ENCODE measurements around the gene SYT11.
"Not testable (repeated sequence)": the region's sequence is repeated elsewhere in the genome, so short reads cannot be mapped to it uniquely, and the experiment has no call there.

The SYT11 gene

DNA sequence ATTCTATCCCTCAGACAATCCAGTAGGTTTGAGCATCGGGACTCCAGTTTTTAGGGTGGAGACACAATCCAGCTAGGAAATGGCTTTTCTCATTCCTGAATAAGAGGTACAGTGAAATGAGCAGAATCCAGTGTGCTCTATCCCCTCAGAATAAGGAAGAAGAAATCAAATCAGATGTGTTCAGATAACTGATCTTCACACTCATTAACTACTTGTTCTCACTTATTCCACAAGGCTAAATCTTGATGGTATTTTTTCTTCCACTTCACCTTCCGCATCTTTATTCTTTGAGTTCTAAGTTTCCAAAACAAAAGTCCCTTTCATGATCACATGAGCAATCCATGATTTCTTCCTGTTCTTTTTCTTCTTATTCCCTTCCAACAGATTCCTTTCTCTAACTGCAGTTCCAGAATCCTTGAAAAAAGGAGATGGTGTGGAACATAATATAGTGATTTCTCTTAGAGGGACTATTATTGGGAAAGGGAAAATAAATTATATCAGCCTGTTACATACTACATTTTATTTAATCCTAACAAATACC, 1.7 kb downstream of the SYT11 start:
- no peak for DNase-seq (ENCODE audit: low read depth)

DNA sequence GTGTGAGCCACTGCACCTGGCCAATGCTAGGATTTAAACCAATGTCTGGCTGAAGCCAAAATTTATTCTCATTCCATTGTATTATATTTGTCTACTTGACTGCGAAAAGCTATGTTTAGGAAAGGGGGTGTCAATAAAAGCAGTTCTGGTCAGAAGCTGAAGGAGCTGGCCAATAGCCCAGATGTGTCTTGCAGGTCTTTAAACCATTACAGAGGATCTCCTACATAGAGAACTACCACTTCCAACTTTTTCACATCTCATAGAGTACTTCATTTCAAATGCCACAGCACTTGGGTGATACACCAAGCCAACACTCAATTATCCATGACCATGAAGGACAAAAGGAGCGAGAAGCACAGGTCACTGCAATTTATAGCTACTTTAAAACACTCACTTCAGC, 2.5 kb downstream of the SYT11 start:
- no peak for DNase-seq (ENCODE audit: low read depth)

DNA sequence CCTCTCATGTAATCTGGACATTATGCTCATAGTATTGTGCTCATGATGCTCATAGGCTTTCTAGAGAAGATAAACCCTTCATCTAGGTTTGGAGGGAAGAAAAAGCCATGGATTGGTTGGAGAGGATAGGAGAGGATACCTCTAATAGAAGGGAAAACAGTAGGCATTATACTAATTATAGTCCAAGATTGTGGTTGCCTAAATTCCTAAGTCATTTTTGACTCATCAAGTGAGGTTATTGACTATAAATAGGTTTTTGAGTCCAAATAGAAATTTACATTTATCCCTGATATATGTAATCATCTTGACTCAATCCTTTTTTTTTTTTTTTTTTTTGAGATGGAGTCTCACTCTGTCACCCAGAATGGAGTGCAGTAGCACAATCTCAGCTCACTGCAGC, 5.0 kb downstream of the SYT11 start:
- DNase-seq (ENCODE audit: low read depth) = no peak

DNA sequence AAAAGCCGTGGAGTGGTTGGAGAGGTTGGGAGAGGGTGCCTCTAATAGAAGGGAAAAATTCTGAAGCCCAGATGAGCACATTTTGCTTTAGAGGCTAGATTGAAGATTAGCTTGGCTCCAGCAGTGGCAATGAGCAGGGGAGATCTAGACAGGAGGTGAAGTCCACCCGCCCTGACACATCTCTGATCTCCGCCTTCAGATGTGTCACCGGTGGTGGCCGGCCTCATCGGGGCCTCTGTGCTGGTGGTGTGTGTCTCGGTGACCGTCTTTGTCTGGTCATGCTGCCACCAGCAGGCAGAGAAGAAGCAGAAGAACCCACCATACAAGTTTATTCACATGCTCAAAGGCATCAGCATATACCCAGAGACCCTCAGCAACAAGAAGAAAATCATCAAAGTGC, 8.4 kb downstream of the SYT11 start:
- DNase-seq (ENCODE audit: low read depth) = no peak

DNA sequence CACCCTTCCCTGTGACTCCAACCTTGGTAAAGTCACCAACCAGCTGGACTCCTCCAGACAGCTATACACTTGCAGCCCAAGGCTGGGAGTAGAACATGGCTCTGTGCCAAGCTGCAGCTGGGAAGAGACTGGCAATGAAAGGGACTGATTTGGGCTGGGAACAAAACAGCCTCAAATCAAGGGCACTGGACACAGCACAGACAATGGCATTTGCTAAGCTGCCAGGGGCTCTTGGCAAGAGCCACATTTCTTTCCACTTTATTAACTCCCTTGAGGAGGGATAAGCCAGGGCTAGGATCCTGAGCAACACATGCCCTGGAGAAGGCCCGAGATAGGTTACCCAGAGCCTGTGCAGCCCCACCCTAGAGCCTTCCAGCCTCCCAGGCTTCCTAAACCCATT, 12.0 kb downstream of the SYT11 start:
- DNase-seq (ENCODE audit: low read depth) = no peak

DNA sequence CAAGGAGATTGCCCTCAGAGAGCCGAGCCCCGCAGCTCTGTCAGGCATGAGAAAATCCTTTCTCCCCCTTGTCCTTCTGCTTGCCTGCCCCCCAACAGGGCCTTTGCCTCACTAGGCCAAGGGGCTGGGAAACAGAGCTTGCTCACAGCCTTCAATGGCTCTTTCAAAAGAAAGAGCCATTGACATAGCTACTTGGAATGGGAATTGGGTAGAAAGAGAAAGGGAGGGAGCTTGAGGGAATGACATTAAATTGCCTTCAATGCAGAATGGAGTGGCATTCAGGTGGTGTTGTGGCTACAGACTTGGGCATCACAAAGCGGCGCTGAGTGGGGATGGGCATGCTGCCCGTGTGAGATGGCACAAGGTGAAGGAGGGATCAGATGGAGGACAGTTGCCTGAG, 13.2 kb downstream of the SYT11 start:
- DNase-seq (ENCODE audit: low read depth) = no peak

DNA sequence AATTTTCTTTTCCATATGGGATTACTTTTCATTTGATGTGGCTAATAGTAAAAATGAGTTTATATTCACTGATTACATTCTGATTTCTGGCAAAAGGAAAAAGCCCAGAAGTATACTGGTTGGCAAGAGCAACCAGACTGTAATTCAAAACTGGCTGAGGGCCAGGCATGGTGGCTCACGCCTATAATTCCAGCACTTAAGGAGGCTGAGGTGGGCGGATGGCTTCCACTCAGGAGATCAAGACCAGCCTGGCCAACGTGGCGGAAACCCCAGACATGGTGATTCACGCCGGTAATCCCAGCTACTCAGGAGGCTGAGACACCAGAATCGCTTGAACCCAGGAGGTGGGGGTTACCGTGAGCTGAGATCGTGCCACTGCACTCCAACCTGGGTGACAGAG, 14.5 kb downstream of the SYT11 start:
- DNase-seq (ENCODE audit: low read depth) = no peak

DNA sequence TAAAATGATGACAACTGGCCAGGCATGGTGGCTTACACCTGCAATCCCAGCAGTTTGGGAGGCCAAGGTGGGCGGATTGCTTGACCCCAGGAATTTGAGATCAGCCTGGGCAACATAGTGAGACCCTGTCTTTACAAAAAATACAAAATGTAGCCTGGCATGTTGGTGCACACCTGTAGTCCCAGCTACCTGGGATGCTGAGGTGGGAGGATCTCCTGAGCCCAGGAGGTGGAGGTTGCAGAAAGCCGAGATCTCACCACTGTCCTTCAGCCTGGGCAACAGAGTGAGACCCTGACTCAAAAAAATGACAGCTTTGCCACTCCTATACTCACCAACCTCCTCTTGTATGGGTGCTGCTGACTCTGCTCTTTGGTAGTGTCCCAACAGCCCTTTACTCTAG, 18.6 kb downstream of the SYT11 start:
- DNase-seq (ENCODE audit: low read depth) = no peak

DNA sequence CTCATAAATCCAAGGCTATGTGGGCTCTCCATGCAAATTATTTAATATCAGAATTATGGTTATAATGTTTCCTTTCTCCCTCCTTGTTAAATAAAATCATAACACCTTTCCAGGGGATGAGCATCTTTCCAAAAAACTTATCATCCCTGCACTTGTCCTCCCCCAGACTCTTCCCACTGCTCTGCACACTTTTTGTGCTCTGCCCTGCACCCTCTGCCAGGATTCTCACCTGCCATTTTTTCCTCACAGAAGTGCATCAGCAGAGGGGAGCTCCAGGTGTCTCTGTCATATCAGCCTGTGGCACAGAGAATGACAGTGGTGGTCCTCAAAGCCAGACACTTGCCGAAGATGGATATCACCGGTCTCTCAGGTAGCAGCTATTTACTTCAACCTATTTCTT, 20.9 kb downstream of the SYT11 start:
- no peak for DNase-seq (ENCODE audit: low read depth)

DNA sequence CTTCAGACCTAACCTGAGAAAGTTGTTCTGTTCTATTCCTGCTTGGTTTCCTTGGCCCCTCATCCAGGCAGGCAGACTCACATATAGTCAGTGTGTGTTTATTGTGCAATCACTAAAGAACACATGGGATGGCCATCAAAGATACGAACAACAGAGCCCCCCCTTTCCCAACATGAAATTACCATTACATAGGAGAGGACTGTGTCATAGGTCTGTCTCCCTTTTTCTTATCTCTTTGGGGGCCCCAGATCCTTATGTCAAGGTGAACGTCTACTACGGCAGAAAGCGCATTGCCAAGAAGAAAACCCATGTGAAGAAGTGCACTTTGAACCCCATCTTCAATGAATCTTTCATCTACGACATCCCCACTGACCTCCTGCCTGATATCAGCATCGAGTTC, 21.6 kb downstream of the SYT11 start:
- no peak for DNase-seq (ENCODE audit: low read depth)

DNA sequence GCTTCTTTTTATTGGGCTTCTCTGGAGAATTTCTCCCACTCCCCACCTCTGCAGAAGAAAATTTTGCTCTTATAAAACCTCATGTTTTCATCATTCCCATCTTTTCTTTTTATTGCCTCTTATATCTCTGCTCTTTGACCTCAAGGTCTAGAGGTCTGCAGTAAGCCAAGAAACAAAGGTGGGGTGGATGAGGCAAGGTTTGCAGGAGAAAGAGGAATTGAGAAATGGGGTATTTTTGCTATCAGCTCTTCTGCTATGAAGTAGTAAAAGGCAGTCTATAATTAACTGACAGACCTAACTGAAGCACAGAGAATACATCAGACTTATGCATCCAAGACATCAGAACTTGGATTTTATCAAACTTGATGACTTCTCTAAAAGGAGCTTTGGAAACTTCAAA, 22.9 kb downstream of the SYT11 start:
- no peak for DNase-seq (ENCODE audit: low read depth)

DNA sequence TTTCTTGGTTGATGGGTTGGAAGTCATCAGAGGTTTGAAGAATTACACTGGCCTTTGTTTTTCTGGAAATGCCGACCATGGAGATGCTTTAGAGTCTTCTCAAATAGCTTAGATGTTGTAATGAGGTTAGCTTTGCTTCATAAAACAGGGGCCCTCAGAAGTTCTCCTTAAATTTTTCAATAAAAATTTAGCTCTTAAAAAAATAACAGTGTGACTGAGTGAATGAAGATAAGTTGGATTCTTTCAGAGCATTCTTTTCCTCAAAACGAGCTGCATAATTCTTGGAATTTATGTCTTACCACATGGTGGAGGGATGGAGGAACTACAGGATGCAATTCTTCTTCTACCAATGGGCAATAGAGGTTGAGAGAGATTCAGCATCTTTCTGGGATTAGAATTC, 23.4 kb downstream of the SYT11 start:
- no peak for DNase-seq (ENCODE audit: low read depth)

DNA sequence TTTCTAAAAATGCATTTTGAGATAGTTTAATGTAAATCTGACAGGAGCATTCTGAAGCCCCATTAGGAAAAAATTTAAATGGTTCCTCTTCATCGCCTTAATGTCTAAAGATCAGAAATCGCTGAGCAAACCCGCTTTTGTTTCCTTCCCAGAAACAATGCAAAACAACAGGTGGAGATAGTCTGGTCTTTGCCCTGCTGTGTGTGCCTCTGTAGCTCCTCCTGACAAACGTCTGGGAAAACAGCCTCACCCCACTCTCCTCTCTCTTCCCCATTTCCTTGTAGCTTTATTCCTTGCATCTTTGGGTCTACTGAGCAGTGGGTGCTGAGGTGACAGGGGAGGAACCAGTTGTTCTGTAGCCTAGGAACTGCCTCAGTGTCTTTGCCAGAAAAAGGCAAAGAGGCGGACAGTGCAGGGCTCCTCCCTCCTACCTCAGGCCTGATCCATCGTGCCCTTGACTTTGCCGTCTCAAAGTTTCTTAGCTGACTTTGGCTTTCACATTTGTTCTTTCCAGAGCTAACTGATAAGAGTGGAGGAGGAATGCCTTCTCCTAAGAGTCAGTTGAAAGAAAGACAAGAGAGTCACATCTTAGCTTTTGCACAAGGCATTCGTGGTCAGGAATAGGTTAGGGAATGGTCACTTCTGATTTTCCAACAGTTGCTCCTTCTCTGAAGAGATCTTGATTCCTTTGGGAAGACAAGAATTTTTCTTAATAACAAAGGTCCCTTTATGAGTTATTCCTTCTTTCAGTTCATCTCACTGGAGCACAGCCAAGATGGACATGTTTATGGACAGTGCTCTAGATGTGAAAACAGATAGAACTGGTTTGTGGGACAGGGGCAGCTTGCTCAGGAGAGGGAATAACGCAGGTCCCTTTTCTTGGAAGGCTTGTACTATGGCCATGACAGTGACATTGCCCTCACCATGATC, 24.9 kb downstream of the SYT11 start:
- DNase-seq (ENCODE audit: low read depth) = no peak

DNA sequence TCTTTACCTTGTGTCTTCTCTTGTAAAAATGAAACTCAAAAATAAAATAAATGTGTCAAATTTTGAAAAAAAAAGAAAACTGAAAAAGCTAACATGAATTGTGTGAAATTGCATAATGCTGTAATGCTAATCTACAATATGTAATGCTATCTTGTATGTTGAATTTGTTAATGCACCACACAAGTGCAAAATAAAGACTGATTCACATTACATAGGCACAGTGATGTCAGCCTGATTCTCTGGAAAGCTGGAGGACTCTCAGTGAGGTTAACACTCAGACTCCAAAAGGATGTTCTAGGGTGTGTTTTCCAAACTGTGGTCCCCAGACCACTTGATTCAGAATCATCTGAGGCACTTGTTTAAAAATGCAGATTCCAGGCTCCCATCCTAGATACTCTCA, 25.6 kb downstream of the SYT11 start:
- no peak for DNase-seq (ENCODE audit: low read depth)

DNA sequence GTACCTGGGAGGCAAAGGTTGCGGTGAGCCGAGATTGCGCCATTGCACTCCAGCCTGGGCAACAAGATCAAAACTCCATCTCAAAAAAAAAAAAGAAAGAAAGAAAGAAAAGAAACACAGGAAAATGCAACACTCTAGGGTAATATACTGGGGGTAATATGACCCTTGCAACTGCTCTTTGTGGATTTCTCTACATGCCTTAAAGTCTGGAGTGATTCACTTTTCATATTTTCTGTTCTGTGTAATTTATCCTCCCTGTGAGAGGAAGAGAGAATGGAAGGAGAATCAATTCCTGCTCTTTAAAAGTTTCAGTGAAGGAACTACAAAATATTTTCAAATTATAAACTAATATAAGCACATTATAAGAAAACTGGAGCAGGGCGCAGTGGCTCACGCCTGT, 29.1 kb downstream of the SYT11 start:
- no peak for DNase-seq (ENCODE audit: low read depth)

DNA sequence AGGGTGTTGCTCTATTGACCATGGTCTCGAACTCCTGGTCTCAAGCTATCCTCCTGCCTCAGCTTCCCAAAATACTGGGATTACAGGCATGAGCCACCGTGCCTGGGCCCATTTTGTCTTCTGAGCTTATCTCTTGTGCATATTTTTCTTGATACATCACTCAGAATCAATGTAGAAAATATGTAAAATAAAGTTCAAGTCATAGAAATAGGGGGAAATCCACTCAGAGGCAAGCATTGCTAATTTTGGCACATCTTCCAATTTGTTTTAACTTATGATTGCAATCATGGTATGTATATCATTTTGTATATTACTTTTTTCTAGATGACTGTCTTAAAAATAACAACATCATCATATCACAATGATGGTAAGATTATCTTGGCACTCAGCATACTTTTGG, 30.2 kb downstream of the SYT11 start:
- no peak for DNase-seq (ENCODE audit: low read depth)

DNA sequence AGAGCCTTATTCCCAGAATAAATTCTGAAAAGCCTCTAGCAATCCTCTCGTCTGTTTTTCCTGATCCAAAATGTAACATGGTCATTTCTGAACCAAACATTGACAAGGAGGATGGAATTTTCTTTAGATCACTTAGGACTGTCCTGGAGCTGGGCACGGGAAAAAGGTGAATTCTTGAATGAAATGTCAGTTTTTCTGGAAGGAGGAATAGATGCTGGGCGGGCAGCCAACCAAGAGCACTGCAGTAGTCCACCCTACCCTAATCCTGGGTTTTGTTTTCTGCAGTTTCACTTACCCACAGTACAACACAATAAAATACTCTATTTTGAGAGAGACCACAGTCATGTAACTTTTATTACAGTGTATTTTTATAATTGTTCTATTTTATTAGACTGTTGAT, 30.9 kb downstream of the SYT11 start:
- DNase-seq (ENCODE audit: low read depth) = no peak

DNA sequence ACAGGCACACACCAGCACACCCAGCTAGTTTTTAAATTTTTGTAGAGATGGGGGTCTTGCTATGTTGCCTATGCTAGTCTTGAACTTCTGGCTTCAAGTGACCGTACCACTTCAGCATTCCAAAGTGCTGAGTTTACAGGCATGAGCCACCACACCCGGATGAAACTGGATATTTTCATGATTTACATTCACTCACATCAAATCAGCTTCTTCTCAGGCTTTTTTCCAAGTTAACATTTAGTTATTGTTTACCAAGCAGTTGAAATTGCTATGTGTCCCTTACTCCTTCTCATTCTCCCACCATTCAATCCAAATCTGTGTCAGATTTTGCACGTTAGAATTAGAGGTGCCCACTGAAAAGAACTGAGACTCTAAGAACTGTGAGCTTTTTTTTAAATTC, 33.4 kb downstream of the SYT11 start:
- DNase-seq (ENCODE audit: low read depth) = no peak

DNA sequence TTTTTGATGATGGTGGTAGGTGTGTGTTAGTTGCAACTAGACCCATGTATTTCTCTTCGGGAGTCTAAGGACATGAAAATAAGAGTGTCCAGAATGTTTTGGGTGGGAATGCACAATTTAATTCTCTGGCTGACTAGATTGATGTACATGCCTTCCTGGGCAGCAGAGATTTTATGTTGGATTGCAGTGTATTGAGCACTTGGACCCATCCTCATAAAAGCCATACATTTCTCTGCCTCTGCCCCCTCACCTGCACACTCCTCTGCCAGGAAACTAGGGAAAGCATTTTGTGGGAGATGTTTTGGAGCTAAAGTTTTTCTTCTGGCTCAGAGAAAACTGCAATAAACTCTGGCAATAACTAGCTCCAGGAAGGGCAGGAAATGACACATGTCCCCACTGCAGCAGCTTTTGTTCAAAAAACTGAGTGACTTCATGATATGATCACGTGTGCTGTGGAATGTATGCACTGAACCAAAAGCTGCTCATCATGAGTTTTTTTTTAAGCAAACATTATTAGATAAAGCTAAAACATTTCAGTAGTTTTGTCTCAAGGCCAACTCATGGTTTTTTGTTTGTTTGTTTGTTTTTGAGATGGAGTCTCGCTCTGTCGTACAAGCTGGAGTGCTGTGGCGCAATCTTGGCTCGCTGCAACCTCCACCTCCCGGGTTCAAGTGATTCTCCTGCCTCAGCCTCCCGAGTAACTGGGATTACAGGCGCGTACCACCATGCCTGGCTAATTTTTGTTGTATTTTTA, 34.2 kb downstream of the SYT11 start:
- DNase-seq (ENCODE audit: low read depth) = peak; percentile 79

DNA sequence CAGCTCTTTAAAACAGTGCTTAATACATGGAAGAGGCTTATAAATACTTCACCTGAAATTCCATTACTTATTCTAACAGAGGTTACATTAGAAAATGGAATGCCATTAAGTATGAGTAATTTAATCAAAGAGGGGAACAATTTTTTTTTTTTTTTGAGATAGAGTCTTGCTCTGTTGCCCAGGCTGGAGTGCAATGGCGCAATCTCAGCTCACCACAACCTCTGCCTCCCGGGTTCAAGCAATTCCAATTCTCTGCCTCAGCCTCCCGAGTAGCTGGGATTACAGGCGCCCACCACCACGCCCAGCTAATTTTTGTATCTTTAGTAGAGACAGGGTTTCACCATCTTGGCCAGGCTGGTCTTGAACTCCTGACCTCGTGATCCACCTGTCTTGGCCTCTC, 36.2 kb downstream of the SYT11 start:
- not testable (repeated sequence) for DNase-seq (ENCODE audit: low read depth)

DNA sequence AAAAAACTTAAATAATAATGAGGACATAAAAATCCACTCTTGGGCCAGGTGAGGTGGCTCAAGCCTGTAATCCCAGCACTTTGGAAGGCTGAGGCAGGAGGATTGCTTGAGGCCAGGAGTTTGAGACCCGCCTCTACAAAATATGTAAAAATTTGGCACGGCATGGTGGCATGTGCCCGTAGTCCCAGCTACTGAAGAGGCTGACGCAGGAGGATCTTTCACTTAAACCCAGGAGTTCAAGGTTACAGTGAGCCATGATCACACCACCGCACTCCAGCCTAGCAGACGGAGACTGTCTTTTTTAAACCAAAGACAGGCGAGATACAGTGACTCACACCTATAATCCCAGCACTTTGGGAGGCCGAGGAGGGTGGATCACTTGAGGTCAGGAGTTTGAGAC, 37.1 kb downstream of the SYT11 start:
- not testable (repeated sequence) for DNase-seq (ENCODE audit: low read depth)

DNA sequence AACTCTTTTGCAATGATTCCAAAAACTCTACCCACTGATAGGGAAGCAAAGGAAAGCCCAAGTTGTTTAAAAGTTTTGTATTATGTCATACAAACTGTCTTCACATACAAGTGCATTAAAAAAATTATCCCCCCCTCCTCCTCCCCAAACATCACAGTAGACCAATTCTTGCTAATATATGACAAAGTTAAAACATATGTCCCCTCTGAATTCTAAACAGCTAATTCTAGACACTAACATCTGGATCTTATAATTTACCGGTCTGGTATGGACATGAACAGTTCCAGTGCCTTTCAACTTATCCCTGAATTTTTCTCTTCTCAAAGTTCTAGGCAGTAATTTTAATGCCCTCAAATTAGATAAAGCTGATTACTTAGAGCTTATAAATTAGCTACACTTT, 38.4 kb downstream of the SYT11 start:
- no peak for DNase-seq (ENCODE audit: low read depth)

DNA sequence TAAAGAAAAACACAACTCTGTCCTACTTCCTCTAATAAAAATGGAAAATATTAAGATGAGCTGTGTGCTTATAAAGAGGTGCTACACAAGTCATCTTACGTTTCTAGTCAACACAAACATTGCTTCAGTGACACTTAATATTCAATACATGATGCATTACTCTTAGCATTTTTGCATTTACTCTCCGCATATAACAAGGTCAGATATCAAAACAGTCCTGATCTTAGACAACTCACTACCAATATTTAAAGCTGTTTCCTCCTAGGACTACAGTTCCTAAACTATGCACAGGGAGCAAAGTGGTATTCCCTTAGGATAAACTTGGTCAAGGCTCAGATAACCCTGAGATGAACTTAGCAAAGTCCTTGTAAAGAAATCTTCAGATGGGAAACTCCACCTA, 39.5 kb downstream of the SYT11 start:
- DNase-seq (ENCODE audit: low read depth) = no peak

Measured in non-pigmented ciliary epithelial cell (primary cell).